Heart right ventricle (tissue), 16 donors: ENCODE results near the gene GPX7. TPM values are rescaled to one million over a fixed set of nuclear protein-coding genes. Genes with fewer than 3 reads are reported as not detected.

ENCODE experiments used
- ATAC-seq, 8 donors: fragments of 200-7000 bp; cut with Tn5 transposase; one replicate each; pipeline ENCODE4 v1.9.1; 2020; ENCODE audit warnings: mild to moderate bottlenecking in 8 of 8, moderate library complexity in 8 of 8, moderate number of reproducible peaks in 1 of 8
- DNase-seq, 2 donors: peaks; one replicate each; pipeline ENCODE4 v3.0.0-alpha.2; 2020
- H3K27ac ChIP-seq, 10 donors: fragments of 200-600 bp; sonication (generic) in 2 of 10; one replicate each; pipeline versions ENCODE4 v1.5.0 to v1.8.0; 2020 to 2022; ENCODE audit warnings: mild to moderate bottlenecking in 3 of 10
- H3K27me3 ChIP-seq, 7 donors: fragments of 200-600 bp; one replicate each; pipeline ENCODE4 v1.8.0; 2021 to 2022; ENCODE audit warnings: mild to moderate bottlenecking in 2 of 7
- H3K36me3 ChIP-seq, 9 donors: fragments of 200-600 bp; sonication (generic) in 1 of 9; one replicate each; pipeline versions ENCODE4 v1.5.0 to v1.8.0; 2020 to 2022; ENCODE audit warnings: mild to moderate bottlenecking in 2 of 9
- H3K4me1 ChIP-seq, 9 donors: fragments of 200-600 bp; sonication (generic) in 1 of 9; one replicate each; pipeline versions ENCODE4 v1.5.0 to v1.8.0; 2020 to 2022; ENCODE audit warnings: mild to moderate bottlenecking in 4 of 9
- H3K4me3 ChIP-seq, 10 donors: fragments of 200-600 bp; sonication (generic) in 2 of 10; one replicate each; pipeline versions ENCODE4 v1.5.0 to v1.8.0; 2020 to 2022; ENCODE audit warnings: mild to moderate bottlenecking in 7 of 10, moderate library complexity in 2 of 10
- H3K9me3 ChIP-seq, 11 donors: fragments of 200-600 bp in 10 of 11; sonication (generic) in 2 of 11; one replicate each; pipeline versions ENCODE4 v1.5.0 to v1.8.0; 2013 to 2022; ENCODE audit warnings: mild to moderate bottlenecking in 2 of 11, control low read depth in 1 of 11, moderate library complexity in 1 of 11
- CTCF ChIP-seq, 9 donors: fragments of 200-600 bp; sonication (generic) in 2 of 9; IDR thresholded peaks; one replicate each; pipeline versions ENCODE4 v1.5.0 to v1.8.0; 2021 to 2022; ENCODE audit warnings: antibody characterized with exemption in 9 of 9, mild to moderate bottlenecking in 5 of 9, moderate library complexity in 1 of 9
- WGBS, 2 donors: extraction: QIAGEN DNeasy Blood & Tissue Kit; methylation state at CpG; one replicate each; pipeline ENCODE4 v1.1.7; 2013; ENCODE audit warnings: inconsistent platforms in 1 of 2; 5-methylcytosine and 5-hydroxymethylcytosine counted together
- intact Hi-C, 10 donors: fragments of 100-400 bp; cut with DNase I; formaldehyde crosslinking; loops; one replicate each; pipeline versions ENCODE4 v1.11.1 to v1.14.2; 2022
- polyA plus RNA-seq, 2 donors: library from polyadenylated mRNA; stranded (reverse); fragments of 200-250 nt; gene quantifications; one replicate each; pipeline ENCODE4 v1.2.3, GENCODE V29; 2013
- total RNA-seq, 10 donors: library from RNA; stranded (reverse); fragmentation: NEBNext Ultra II Directional in 3 of 10; extraction: Animal tissue kit (Norgen Biotek cat#: 25700) in 3 of 10; gene quantifications; one replicate each; pipeline versions ENCODE4 v1.2.1 to v1.2.4, GENCODE V29; 2021 to 2023
- donor health status: Arrhythmogenic right ventricular cardiomyopathy.
- donor health status: ischemic (EF 13 %, LVEDD 7.1; RV severe dilation, severe dysfunction).
- donor health status: healthy with polysubstance abuse.
- donor health status: DM: no; HTN: yes; CAD: no.
- donor health status: DM: no; HTN: no; CAD: no.
- donor health status: ischemic (EF 25% LVEDD 6.9; RV normal size, moderate dysfunction).
- donor health status: ischemic (EF 25% LVEDD 5.7; RV mildly dilated, moderate dysfunction).
- donor health status: healthy.
- donor health status: DM: yes; HTN: yes; CAD: no.
- donor health status: Ischemic cardiomyopathy.
- donor health status: ischemic (EF 35%, LVEDD 5.7; RV mildly dilated, moderate dysfunction).
- donor health status: nonischemic (EF 11% LVEDD 7.7; RV severe dilation, severe dysfunction).
- donor health status: DM: yes; HTN: yes; CAD: no.
- donor health status: PGD.
- donor health status: ischemic (EF 29% LVEDD 5.4; RV normal size, mild dysfunction).
- donor health status: nonischemic (EF 23%, LVEDD 6.1; RV moderate dilation, normal function).

GPX7 gene
- total and polyA plus RNA-seq, 12 donors = 3.3 to 22.9 (median 6.9) TPM

- 69 to 74% methylated on average over 6 of the region's 6 CpGs for WGBS, 2 donors
- DNase-seq = no peak
These were observed 47.9 kb upstream of the GPX7 start for GRCh38 chr1:52554267-52554640.

DNA sequence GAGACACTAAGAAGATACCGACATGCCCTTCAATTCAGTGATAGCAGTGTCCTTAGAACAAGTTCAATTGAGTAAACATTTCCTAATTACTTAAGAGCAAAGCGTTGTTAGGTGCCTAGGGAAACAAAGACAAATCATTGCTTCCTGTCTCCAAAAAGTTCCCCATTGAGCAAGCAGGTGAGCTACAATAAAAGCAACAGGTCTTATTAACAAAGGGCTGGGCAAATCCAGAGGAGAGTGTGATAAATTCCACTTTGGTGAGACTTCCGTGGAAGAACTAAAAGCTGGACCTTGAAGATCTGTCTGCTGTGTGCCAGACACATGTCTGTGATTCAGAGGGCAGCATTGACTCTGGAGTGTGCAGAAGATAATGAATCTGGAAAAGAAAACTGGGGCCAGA is 47.4 kb upstream of the GPX7 start:
- 52 to 54% methylated on average over 3 of the region's 3 CpGs for WGBS, 2 donors
- H3K27me3 ChIP-seq = no peaks in the 10 kb centered on the region
- no peak for TF ChIP-seq CTCF (IDR thresholded peaks at IDR 0.05)
- H3K27ac ChIP-seq = peak overlapping the region in 1 of 10 donors; percentile 87
- ATAC-seq = no peak
- no peaks in the 10 kb centered on the region for H3K36me3 ChIP-seq
- H3K4me3 ChIP-seq = peak overlapping the region in 1 of 10 donors; percentile 98
- intact Hi-C loops = loop anchor here in 4 of 10 donors (5.0 to 10.0 kb wide), 4 partner anchors 48 to 133 kb away; partner anchors contain the start of genes GPX7 (in 3 of the 4) and SHISAL2A (in 1 of the 4)
- H3K4me1 ChIP-seq = peaks cover 0 to 35% (median 27%) of the 10 kb centered on the region in 9 donors
- H3K9me3 ChIP-seq = no peaks in the 10 kb centered on the region
- DNase-seq = no peak

More at GRCh38 chr1:52554267-52554640, 47.9 kb upstream of the GPX7 start:
- intact Hi-C loops = loop anchor here in 4 of 10 donors (5.0 to 10.0 kb wide), 4 partner anchors 48 to 133 kb away; partner anchors contain the start of genes GPX7 (in 3 of the 4) and SHISAL2A (in 1 of the 4)
- no peaks in the 10 kb centered on the region for H3K27me3 ChIP-seq
- TF ChIP-seq CTCF (IDR thresholded peaks at IDR 0.05) = no peak
- H3K36me3 ChIP-seq = no peaks in the 10 kb centered on the region
- peak overlapping the region in 7 of 10 donors; percentile 89 to 99 (median 95) for H3K4me3 ChIP-seq
- peak overlapping the region in 4 of 10 donors; percentile 86 to 94 (median 88) for H3K27ac ChIP-seq
- ATAC-seq = no peak
- no peaks in the 10 kb centered on the region for H3K9me3 ChIP-seq
- H3K4me1 ChIP-seq = peaks cover 0 to 37% (median 27%) of the 10 kb centered on the region in 9 donors

- no peaks in the 10 kb centered on the region for H3K36me3 ChIP-seq
- no peak overlapping the region for H3K27ac ChIP-seq
- H3K9me3 ChIP-seq = no peaks in the 10 kb centered on the region
- DNase-seq (no peak), ATAC-seq (no peak)
- TF ChIP-seq CTCF (IDR thresholded peaks at IDR 0.05) = no peak
- 83 to 90% methylated on average over 4 of the region's 4 CpGs for WGBS, 2 donors
- peaks cover 0 to 16% (median 10%) of the 10 kb centered on the region in 9 donors for H3K4me1 ChIP-seq
- H3K27me3 ChIP-seq = peaks cover 0 to 8% (median 0%) of the 10 kb centered on the region in 7 donors
- intact Hi-C loops = loop anchor here in 2 of 10 donors (10.0 kb wide), 2 partner anchors 78 to 118 kb away; partner anchors contain the start of gene SHISAL2A (in 1 of the 2)
- H3K4me3 ChIP-seq = no peak overlapping the region
These were observed 45.4 kb upstream of the GPX7 start for GRCh38 chr1:52556641-52557360.

GRCh38 chr1:52558941-52559340 is 43.2 kb upstream of the GPX7 start:
- peaks cover 0 to 10% (median 0%) of the 10 kb centered on the region in 7 donors for H3K27me3 ChIP-seq
- peaks cover 0 to 10% (median 7%) of the 10 kb centered on the region in 9 donors for H3K4me1 ChIP-seq
- no peak overlapping the region for H3K27ac ChIP-seq
- no peaks in the 10 kb centered on the region for H3K9me3 ChIP-seq
- H3K4me3 ChIP-seq = no peak overlapping the region
- no peaks in the 10 kb centered on the region for H3K36me3 ChIP-seq
- WGBS, 2 donors = 48 to 64% methylated on average over 2 of the region's 2 CpGs
- intact Hi-C loops = loop anchor here in 2 of 10 donors (10.0 kb wide), 2 partner anchors 76 to 116 kb away; partner anchors contain the start of gene SHISAL2A (in 1 of the 2)
- no peak for ATAC-seq
- TF ChIP-seq CTCF (IDR thresholded peaks at IDR 0.05) = no peak
- DNase-seq = no peak
